KMS-11 (cell line): Measurements from ENCODE around the gene MAGI3.
A peak's percentile ranks its signal among the peaks of the same experiment; 100 is the strongest.

Experiments
- H2AFZ ChIP-seq: fragments of 200-600 bp; sonication (generic); 2 replicates; pipeline ENCODE4 v1.6.1; 2016; ENCODE audit warnings: antibody characterized with exemption, mixed run types, low read depth
- H3K27ac ChIP-seq: fragments of 200-600 bp; sonication (generic); 2 replicates; pipeline ENCODE4 v1.6.1; 2016; ENCODE audit warnings: mild to moderate bottlenecking, mixed run types
- H3K27me3 ChIP-seq: fragments of 200-600 bp; sonication (generic); 2 replicates; pipeline ENCODE4 v1.6.1; 2017; ENCODE audit warnings: mild to moderate bottlenecking, low read depth, mixed run types, moderate library complexity; ENCODE audit not compliant: insufficient read depth
- H3K36me3 ChIP-seq: fragments of 200-600 bp; sonication (generic); 2 replicates; pipeline ENCODE4 v1.6.1; 2017; ENCODE audit warnings: mild to moderate bottlenecking, mixed run types; ENCODE audit not compliant: insufficient read depth
- H3K4me1 ChIP-seq: fragments of 200-600 bp; sonication (generic); 2 replicates; pipeline ENCODE4 v1.6.1; 2016; ENCODE audit warnings: mild to moderate bottlenecking, low read depth, mixed run types; ENCODE audit not compliant: poor library complexity, severe bottlenecking
- H3K4me2 ChIP-seq: fragments of 200-600 bp; sonication (generic); 2 replicates; pipeline ENCODE4 v1.7.0; 2016; ENCODE audit warnings: mild to moderate bottlenecking, mixed run types
- H3K4me3 ChIP-seq: fragments of 200-600 bp; sonication (generic); IDR thresholded peaks from 2 replicates; pipeline ENCODE4 v1.6.1; 2017; ENCODE audit warnings: low read depth, low read length, mixed read lengths; ENCODE audit not compliant: insufficient read depth
- H3K79me2 ChIP-seq: fragments of 200-600 bp; sonication (generic); 2 replicates; pipeline ENCODE4 v1.6.1; 2016; ENCODE audit warnings: low read depth, mixed run types; ENCODE audit not compliant: insufficient read depth
- H3K9ac ChIP-seq: fragments of 200-600 bp; sonication (generic); 2 replicates; pipeline ENCODE4 v1.6.1; 2016; ENCODE audit warnings: mild to moderate bottlenecking, mixed run types
- H4K20me1 ChIP-seq: fragments of 200-600 bp; sonication (generic); 2 replicates; pipeline ENCODE4 v1.6.1; 2016; ENCODE audit warnings: mild to moderate bottlenecking, mixed run types; ENCODE audit not compliant: insufficient read depth
- TF ChIP-seq, protein P1 (sequence below): fragments of 200-600 bp; sonication (generic); conservative IDR thresholded peaks from 2 replicates; pipeline ENCODE4 v1.6.1; 2017; ENCODE audit warnings: low read depth, mild to moderate bottlenecking, antibody characterized with exemption, low read length, moderate library complexity, mixed read lengths

The MAGI3 gene

DNA sequence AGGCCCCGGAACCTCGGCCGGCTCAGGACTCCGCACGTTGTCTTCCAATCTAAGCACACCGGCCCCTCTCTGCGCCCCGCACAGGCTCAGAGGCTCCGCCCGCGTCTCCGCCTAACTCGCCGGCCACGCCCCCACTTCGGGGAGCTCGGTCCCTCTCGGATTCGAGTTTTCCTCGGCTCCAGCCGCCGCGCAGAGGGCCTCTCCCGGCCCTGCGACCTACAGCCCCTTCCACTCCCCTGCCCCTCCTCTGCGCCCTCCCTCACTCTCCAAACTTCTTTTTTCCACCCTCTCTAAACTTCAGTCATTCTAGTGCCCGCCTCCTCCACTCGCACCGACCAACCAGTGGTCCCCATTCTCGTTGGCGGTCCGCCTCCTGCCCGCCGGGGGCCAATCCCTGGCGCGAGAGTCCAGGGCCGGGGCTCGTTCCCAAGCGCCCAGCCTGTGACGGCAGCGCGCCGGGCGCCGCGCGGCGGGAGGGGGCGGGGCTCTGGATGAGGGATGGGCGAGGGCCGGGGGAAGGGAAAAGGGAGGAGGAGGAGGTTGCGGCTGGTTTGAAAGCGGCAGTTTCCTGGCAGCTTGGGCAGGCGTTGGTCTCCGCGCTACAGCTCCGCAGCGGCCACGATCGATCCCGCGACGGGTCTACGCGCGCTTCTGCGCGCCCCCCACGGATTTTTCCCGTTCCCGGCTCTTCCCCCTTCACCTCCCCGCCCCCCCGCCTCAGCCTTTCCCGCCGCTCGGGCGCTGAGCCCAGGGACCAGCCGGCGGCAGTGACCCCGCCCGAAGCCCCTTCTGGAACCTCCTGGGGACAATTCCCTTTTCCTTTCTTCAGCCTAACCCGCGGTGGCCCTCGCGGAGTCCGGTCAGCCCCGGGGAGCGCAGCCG is at the start of gene MAGI3:
TSS of gene MAGI3 (plus strand) at position 563 of the 882 bp plus-strand sequence. CDS start 519 bp downstream, outside the sequence.
- peak within 1 kb of the TSS; percentile 91 for H3K4me2 ChIP-seq
- peak within 1 kb of the TSS; percentile 44; the same call in 1 of the 2 replicates for H3K27ac ChIP-seq
- peak within 1 kb of the TSS; percentile 75 for H3K4me3 ChIP-seq
- H3K27me3 ChIP-seq, result no peaks in the 10 kb centered on the region
- peaks cover 9% of the 10 kb centered on the region; the same call in 1 of the 2 replicates for H3K79me2 ChIP-seq
- peak within 1 kb of the TSS; percentile 84 for H2AFZ ChIP-seq
- H4K20me1 ChIP-seq, result no peaks in the 10 kb centered on the region
- H3K4me1 ChIP-seq, result peaks cover 25% of the 10 kb centered on the region
- H3K9ac ChIP-seq, result peak within 1 kb of the TSS; percentile 62
- no peaks in the 10 kb centered on the region for H3K36me3 ChIP-seq
- TF ChIP-seq, protein P1, sequence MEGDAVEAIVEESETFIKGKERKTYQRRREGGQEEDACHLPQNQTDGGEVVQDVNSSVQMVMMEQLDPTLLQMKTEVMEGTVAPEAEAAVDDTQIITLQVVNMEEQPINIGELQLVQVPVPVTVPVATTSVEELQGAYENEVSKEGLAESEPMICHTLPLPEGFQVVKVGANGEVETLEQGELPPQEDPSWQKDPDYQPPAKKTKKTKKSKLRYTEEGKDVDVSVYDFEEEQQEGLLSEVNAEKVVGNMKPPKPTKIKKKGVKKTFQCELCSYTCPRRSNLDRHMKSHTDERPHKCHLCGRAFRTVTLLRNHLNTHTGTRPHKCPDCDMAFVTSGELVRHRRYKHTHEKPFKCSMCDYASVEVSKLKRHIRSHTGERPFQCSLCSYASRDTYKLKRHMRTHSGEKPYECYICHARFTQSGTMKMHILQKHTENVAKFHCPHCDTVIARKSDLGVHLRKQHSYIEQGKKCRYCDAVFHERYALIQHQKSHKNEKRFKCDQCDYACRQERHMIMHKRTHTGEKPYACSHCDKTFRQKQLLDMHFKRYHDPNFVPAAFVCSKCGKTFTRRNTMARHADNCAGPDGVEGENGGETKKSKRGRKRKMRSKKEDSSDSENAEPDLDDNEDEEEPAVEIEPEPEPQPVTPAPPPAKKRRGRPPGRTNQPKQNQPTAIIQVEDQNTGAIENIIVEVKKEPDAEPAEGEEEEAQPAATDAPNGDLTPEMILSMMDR, result no peak

DNA sequence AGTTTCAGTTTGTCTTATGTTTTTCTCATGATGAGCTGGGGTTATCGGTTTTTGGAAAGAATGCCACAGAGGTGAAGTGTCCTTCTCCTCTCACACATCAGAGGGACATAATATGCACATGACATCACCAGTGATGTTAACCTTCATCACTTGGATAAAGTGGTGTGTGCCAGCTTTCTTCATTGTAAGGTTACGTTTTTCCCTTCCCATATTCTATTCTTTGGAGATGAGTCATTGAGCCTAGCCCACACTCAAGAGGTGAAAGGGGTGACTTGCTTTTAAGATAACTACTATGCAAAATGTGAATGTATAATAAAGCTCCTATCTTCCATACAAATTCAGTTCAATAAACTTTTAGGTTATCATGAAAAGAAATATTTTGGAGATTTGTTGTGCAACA is 36.7 kb upstream of the MAGI3 start:
- Histone ChIP-seq H4K20me1 (no peaks in the 10 kb centered on the region), H3K27me3 (no peaks in the 10 kb centered on the region), H2AFZ (no peak overlapping the region), H3K4me1 (no peaks in the 10 kb centered on the region), H3K4me3 (no peak overlapping the region), H3K36me3 (no peaks in the 10 kb centered on the region), H3K4me2 (no peak overlapping the region), H3K9ac (no peak overlapping the region), H3K27ac (no peak overlapping the region), H3K79me2 (no peaks in the 10 kb centered on the region)
- TF ChIP-seq, protein P1, result no peak

DNA sequence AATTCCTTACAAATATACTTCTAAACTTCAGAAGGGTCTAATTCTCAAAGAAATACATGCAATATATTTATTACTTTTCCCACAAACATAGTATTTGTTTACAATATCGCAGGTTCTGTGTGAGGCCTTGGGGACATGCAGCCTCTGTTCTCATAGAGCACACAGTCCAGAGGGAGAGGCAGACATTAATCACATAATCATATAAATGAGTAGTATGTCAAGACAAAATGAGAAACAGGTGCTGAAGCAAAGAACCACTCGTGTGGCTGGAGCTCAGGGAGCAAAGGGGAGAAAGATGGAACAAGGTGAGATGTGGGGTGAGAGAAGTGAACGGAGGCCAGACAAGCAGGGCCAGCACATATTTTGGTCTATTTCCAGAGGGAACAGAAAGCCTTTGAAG is 26.4 kb upstream of the MAGI3 start:
- Histone ChIP-seq H4K20me1 (no peaks in the 10 kb centered on the region), H3K27ac (no peak overlapping the region)
- TF ChIP-seq, protein P1, result no peak

GRCh38 chr1:113369040-113369439 is 21.3 kb upstream of the MAGI3 start:
- H3K79me2 ChIP-seq, result no peaks in the 10 kb centered on the region
- H3K27me3 ChIP-seq, result no peaks in the 10 kb centered on the region
- H3K4me3 ChIP-seq, result no peak overlapping the region
- TF ChIP-seq, protein P1, result no peak
- no peaks in the 10 kb centered on the region for H4K20me1 ChIP-seq
- H3K36me3 ChIP-seq, result no peaks in the 10 kb centered on the region
- no peaks in the 10 kb centered on the region for H3K4me1 ChIP-seq
- no peak overlapping the region for H3K27ac ChIP-seq
- no peak overlapping the region for H3K9ac ChIP-seq
- no peak overlapping the region for H2AFZ ChIP-seq
- no peak overlapping the region for H3K4me2 ChIP-seq

More for the DNA sequence above, 26.4 kb upstream of the MAGI3 start:
- no peak overlapping the region for H3K4me2 ChIP-seq
- no peaks in the 10 kb centered on the region for H3K79me2 ChIP-seq
- H3K9ac ChIP-seq, result no peak overlapping the region
- no peaks in the 10 kb centered on the region for H3K36me3 ChIP-seq
- no peak overlapping the region for H3K4me3 ChIP-seq
- no peaks in the 10 kb centered on the region for H3K4me1 ChIP-seq
- H3K27me3 ChIP-seq, result no peaks in the 10 kb centered on the region
- no peak overlapping the region for H2AFZ ChIP-seq
